Stimulated activated naive CD8-positive, alpha-beta T cell treated with anti-CD3 and anti-CD28 coated beads, Interleukin-15, amount 100 ng/mL, for 72 hours (primary cell): ENCODE data around the gene SELENOH.

Experiments used
- ATAC-seq: fragments of 150-1000 bp; cut with Tn5 transposase; 2 replicates; pipeline ENCODE4 v1.10.0; 2021; ENCODE audit warnings: mild to moderate bottlenecking, moderate library complexity
- DNase-seq, 2 donors: peaks; one replicate each; pipeline ENCODE4 v3.0.0; 2021 to 2022
- H3K27ac Mint-ChIP-seq, 2 donors: one replicate each; pipeline ENCODE4 v1.8.0; 2022; ENCODE audit warnings: mild to moderate bottlenecking in 2 of 2, mixed read lengths in 2 of 2, moderate library complexity in 2 of 2
- H3K27me3 Mint-ChIP-seq: one replicate; pipeline ENCODE4 v1.8.0; 2022; ENCODE audit warnings: mixed read lengths
- H3K4me1 Mint-ChIP-seq: one replicate; pipeline ENCODE4 v1.8.0; 2022; ENCODE audit warnings: mild to moderate bottlenecking, mixed read lengths
- H3K4me3 Mint-ChIP-seq, 2 donors: one replicate each; pipeline ENCODE4 v1.8.0; 2022; ENCODE audit warnings: mild to moderate bottlenecking in 2 of 2, mixed read lengths in 2 of 2, moderate library complexity in 1 of 2
- H3K9me3 Mint-ChIP-seq, 2 donors: one replicate each; pipeline ENCODE4 v1.8.0; 2022; ENCODE audit warnings: mixed read lengths in 2 of 2

The SELENOH gene

DNA sequence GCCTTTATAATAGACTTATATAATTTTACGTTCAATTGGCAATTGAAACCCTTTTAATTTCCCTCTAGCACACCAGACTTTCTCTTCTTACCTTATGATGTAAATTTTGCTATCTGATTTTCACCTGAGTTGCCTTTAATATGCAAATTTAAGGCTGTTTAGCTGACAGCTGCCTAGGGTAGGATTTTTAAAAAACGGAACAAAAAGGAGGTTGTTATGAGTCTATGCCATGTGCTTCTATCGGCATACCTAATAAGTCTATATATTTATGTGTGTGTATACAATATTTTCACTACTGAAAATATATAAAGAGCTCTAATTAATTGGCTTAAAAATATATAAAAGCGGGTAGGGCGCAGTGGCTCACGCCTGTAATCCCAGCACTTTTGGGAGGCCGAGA is 11.8 kb upstream of the SELENOH start:
- no peaks in the 10 kb centered on the region for H3K9me3 Mint-ChIP-seq
- ATAC-seq (no peak), DNase-seq (no peak)
- peaks cover 24% of the 10 kb centered on the region for H3K4me1 Mint-ChIP-seq
- no peaks in the 10 kb centered on the region for H3K27me3 Mint-ChIP-seq
- H3K4me3 Mint-ChIP-seq = no peak overlapping the region
- H3K27ac Mint-ChIP-seq = peak overlapping the region in 1 of 2 donors; percentile 56

DNA sequence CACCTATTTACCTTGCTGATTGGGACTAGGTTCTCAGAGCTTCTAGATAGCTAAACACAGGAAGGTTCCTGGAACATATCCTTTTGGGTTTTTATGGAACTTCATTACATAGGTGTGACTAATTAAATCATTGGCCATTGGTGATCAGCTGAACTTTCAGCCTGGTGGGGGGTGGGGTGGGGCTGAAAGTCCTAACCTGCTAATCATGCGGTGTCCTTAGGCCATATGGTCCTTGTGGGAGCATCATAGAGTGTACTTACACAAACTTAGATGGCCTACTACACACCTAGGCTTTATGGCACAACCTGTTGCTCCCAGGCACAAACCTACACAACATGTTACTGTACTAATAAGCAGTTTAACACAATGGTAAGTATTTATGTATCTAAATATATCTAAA is 8.6 kb upstream of the SELENOH start:
- H3K9me3 Mint-ChIP-seq = no peaks in the 10 kb centered on the region
- H3K4me3 Mint-ChIP-seq = no peak overlapping the region
- no peak overlapping the region for H3K27ac Mint-ChIP-seq
- no peak for DNase-seq
- ATAC-seq = no peak
- peaks cover 31% of the 10 kb centered on the region for H3K4me1 Mint-ChIP-seq
- no peaks in the 10 kb centered on the region for H3K27me3 Mint-ChIP-seq

DNA sequence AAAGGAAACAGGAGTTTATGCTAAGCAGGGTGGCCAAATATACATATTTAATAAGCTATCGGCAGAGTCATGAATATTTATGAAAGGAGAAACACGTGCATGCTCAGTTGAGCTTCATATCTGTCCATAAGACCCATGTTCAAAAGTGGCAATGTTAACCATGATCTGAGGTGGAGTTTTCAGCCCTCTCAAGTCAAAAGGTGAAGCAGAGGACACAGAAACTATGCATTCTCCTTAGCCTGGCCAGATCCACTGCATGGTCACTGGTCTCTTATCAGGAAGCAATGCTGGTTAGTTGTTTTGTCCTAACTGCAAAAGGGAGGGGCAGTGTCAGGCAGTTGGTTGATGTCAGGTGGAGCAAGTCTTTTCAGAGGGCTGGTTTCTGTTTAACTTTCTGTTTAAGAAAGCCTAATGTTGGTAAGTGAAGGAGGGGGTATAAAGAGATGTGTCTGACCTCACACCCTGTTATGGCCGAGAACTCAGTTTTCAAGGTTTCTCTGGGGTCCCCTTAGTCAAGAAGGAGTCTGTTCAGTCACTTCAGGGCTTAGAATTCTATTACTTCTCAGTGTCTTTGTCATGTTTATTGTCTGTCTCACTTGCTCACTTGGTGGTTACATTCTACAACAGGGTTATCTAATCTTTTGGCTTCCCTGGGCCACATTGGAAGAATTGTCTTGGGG is 5.5 kb upstream of the SELENOH start:
- no peak for DNase-seq
- Mint-ChIP-seq H3K4me1 (peaks cover 27% of the 10 kb centered on the region), H3K27ac (peak overlapping the region; percentile 81 to 84), H3K4me3 (no peak overlapping the region), H3K27me3 (no peaks in the 10 kb centered on the region), H3K9me3 (no peaks in the 10 kb centered on the region)
- no peak for ATAC-seq

DNA sequence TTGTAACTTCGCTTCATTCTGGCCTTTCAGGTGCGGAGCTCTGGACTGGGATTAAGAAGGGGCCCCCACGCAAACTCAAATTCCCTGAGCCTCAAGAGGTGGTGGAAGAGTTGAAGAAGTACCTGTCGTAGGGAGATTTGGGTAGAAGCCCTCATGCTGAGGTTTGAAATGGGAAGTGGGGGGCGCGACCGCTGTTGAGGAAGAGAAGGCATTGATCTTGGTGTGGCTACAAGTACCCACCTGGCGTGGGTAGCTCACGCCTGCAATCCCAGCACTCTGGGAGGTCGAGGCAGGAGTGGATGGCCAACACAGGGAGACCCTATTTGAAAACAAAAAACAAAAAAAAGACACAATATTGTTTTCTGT is 779 bp downstream of the SELENOH start:
- Mint-ChIP-seq H3K27ac (peak overlapping the region; percentile 98 to 99), H3K4me3 (peak overlapping the region; percentile 96 to 100), H3K27me3 (no peaks in the 10 kb centered on the region), H3K4me1 (peaks cover 64% of the 10 kb centered on the region), H3K9me3 (no peaks in the 10 kb centered on the region)
- peak; percentile 5 to 22 for DNase-seq
- no peak for ATAC-seq

DNA sequence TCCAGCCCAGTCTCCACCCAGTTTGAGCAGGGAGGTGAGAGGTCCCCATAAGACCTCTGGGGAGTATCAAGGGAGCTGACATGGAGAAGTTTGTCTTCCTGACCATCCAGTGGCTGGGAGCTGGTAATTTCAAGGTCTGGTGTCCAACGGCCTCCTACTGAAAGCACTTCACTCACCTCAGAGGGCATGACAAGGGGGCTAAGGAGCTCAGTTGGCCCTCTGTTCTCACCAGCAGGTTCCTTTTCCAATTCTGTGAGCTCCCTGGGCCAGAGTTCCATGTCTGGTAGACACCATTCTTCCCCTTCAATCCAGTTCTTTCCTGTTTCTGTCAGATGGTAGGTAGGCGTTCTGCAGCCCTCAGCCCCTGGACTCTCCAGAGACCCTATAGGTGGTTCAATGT is 3.1 kb downstream of the SELENOH start:
- no peaks in the 10 kb centered on the region for H3K9me3 Mint-ChIP-seq
- H3K27me3 Mint-ChIP-seq = no peaks in the 10 kb centered on the region
- DNase-seq (no peak), ATAC-seq (no peak)
- peaks cover 76% of the 10 kb centered on the region for H3K4me1 Mint-ChIP-seq
- peak overlapping the region in 1 of 2 donors; percentile 83 for H3K27ac Mint-ChIP-seq
- peak overlapping the region in 1 of 2 donors; percentile 26 for H3K4me3 Mint-ChIP-seq

DNA sequence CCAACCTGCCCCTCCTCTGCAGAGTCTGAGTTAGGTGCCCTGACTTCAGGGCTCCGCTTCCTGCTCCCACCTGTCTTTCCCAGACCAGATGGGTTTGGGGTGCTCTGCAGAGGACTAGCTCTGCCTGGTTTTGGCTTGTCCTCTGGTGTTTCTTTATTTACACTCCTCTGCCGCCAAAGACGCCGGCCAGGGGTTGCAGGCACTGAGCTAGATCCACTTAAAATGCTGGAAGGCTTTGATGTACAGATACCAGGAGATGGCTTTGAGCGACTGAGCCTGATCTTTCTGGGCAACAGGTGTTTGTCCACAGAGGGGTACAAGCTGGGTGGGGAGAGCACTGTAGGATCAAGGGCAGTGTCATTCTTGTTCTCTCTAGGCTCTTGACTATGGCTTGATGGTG is 3.9 kb downstream of the SELENOH start:
- Mint-ChIP-seq H3K27me3 (no peaks in the 10 kb centered on the region), H3K4me1 (peaks cover 72% of the 10 kb centered on the region), H3K4me3 (no peak overlapping the region), H3K9me3 (no peaks in the 10 kb centered on the region), H3K27ac (peak overlapping the region; percentile 57 to 65)
- no peak for DNase-seq
- ATAC-seq = no peak

DNA sequence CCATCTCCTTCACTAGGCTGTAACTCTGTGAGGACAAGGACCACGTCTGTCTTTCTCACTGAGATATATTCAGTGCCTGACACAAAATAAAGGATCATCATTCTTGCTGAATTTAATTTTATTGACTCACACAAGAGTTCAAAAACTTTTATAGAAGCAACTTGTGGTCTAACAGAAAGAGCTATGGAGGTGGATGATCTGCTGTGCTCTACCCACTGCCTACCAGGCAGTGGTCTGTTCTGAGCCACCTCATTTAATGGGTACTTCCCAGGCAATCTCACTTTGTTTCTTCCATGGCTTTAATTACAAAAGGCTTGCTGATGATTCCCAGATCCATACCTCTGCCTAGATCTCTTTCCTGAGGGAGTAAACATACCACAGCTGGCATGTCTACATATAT is 5.6 kb downstream of the SELENOH start:
- peaks cover 61% of the 10 kb centered on the region for H3K4me1 Mint-ChIP-seq
- ATAC-seq (peak; percentile 38), DNase-seq (no peak)
- H3K9me3 Mint-ChIP-seq = no peaks in the 10 kb centered on the region
- H3K27ac Mint-ChIP-seq = peak overlapping the region; percentile 65 to 87
- no peak overlapping the region for H3K4me3 Mint-ChIP-seq
- H3K27me3 Mint-ChIP-seq = no peaks in the 10 kb centered on the region

DNA sequence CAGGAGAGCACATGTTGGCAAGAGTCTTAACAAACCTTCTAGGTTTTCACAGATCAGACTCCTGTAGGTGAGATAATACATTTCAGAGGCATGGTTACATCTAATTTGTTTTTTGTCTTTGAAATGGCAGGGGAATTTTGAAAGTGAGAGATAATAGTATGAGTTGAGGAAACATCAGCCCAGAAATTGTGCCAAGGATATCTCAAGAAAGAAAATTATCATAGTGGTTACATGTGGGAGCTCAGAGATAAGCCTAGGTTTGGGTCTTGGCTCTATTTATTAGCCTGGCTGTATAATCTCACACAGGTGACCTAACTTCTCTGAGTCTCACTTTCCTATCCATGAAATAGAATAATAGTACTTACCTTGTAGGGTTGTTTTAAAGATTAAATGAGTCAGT is 9.9 kb downstream of the SELENOH start:
- Mint-ChIP-seq H3K4me3 (no peak overlapping the region), H3K27ac (no peak overlapping the region), H3K9me3 (no peaks in the 10 kb centered on the region), H3K27me3 (no peaks in the 10 kb centered on the region), H3K4me1 (peaks cover 25% of the 10 kb centered on the region)
- ATAC-seq = no peak
- no peak for DNase-seq

DNA sequence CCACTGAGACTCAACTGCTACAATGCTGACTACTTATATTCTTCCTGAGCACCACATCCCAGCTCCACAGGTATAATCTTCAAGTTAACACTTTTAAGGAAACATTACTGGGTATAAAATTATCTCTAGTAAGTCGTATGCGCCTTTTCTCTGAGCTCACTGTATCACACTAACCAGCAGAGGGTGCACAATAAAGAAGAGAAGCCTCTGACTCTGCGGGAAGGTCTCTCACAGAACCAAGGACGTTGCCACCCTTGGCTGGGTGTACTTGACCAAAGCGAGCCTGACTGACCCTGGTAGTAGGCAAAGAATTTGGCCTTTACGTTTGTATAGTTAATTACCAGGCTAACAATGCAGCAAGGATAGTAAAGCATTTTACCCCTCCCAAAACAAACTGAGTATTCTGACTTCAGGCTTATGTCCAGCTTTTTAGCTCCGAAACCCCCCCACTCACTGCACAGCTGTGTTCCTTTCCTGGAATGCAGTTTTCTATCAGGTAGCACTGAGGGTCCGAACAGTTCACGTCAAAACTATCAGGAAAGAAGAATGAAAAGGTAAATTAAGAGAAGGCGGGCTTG is 10.5 kb downstream of the SELENOH start, which contains the start of gene BTBD18:
Gene BTBD18 (minus strand): TSS at position 144 of the 578 bp plus-strand sequence. CDS start 631 bp downstream, outside the sequence.
- DNase-seq (no peak), ATAC-seq (peak; percentile 45)
- Mint-ChIP-seq H3K4me3 (no peak within 1 kb of the TSS), H3K27ac (no peak within 1 kb of the TSS), H3K9me3 (no peaks in the 10 kb centered on the region), H3K4me1 (peaks cover 19% of the 10 kb centered on the region), H3K27me3 (no peaks in the 10 kb centered on the region)

DNA sequence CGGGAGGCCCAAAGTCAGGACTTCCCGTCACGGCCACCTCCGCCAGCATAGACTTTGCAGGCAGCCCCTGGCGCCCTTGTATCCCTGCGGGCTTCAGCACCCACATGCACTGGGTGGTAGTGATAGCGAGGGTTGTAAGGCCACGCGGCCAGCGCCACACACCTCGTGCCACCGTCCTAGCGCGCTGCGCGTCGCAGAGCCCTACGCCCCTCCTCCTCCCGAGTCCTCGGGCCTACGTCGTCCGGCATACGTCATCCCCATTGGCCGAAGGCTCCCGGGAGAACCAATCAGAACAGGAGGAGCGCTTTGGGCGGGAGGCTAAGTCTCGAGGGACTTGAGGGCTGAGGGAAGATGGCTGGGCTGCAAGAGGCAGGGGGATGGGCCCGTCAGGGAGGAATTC is 11.7 kb downstream of the SELENOH start:
- DNase-seq (no peak), ATAC-seq (peak; percentile 57)
- H3K4me3 Mint-ChIP-seq = no peak overlapping the region
- H3K9me3 Mint-ChIP-seq = no peaks in the 10 kb centered on the region
- H3K4me1 Mint-ChIP-seq = peaks cover 10% of the 10 kb centered on the region
- H3K27me3 Mint-ChIP-seq = no peaks in the 10 kb centered on the region
- H3K27ac Mint-ChIP-seq = no peak overlapping the region

DNA sequence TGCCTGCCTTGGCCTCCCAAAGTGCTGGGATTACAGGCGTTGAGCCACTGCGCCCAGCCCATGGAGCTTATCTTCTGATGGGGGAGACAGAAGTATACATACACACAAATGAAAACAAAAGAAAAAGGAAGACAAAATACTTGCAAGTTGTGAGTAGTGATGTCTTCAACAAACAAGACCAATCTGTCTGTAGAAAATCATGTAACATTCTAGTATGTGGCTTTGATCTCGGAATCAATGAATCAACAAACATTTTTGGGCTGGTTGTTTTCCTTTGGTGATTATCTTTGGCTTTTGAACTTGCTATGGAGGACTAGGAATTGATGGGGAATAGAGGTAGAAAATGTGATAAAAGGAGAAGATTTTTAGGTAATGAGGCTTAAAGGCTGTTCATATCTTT is 16.9 kb downstream of the SELENOH start:
- peaks cover 10% of the 10 kb centered on the region for H3K4me1 Mint-ChIP-seq
- no peaks in the 10 kb centered on the region for H3K27me3 Mint-ChIP-seq
- no peak overlapping the region for H3K27ac Mint-ChIP-seq
- no peak for ATAC-seq
- no peak overlapping the region for H3K4me3 Mint-ChIP-seq
- no peak for DNase-seq
- no peaks in the 10 kb centered on the region for H3K9me3 Mint-ChIP-seq

DNA sequence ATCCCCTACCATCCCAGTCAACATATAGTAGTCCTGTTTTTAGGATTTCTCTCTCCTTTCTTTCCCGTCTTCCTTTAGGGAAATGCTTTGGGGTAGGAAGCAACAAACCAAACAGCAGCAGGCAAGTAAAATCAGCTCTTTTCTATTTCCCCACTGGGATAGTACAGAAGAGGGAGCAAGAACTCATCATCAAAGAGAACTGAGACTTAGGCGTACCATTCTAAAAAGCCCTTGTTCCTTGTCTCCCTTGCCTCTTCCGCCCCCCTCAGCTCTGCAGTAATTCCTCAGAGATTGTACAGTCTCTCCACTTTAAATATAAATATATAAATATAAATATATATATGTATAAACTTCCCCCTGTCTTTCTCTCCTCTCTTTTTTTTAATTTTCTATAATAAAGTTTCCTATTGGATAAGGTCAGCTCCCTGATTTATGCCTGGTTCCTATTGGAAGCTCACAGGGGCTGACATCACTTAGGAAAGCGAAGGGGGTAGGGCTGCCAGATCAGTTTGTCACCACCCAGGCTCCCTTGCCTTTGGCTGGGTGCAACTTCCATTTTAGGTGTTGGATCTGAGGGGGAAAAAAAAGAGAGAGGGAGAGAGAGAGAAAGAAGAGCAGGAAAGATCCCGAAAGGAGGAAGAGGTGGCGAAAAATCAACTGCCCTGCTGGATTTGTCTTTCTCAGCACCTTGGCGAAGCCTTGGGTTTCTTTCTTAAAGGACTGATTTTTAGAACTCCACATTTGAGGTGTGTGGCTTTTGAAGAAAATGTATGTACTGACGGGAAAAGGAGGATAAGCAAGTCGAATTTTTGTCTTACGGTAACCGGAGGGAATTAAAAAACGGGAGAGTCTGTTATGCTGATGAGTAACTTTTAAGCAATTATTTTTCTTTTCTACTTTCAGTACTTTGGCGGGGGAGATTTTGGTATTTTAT is 20.3 kb downstream of the SELENOH start, which contains the start of gene CTNND1:
Gene CTNND1 (plus strand): TSS at position 502 of the 934 bp plus-strand sequence. CDS start 29,677 bp downstream, outside the sequence.
- Mint-ChIP-seq H3K27ac (peak within 1 kb of the TSS; percentile 73 to 90), H3K4me1 (peaks cover 31% of the 10 kb centered on the region), H3K4me3 (peak within 1 kb of the TSS; percentile 82 to 93), H3K27me3 (no peaks in the 10 kb centered on the region), H3K9me3 (no peaks in the 10 kb centered on the region)
- DNase-seq (no peak), ATAC-seq (peak; percentile 53)

DNA sequence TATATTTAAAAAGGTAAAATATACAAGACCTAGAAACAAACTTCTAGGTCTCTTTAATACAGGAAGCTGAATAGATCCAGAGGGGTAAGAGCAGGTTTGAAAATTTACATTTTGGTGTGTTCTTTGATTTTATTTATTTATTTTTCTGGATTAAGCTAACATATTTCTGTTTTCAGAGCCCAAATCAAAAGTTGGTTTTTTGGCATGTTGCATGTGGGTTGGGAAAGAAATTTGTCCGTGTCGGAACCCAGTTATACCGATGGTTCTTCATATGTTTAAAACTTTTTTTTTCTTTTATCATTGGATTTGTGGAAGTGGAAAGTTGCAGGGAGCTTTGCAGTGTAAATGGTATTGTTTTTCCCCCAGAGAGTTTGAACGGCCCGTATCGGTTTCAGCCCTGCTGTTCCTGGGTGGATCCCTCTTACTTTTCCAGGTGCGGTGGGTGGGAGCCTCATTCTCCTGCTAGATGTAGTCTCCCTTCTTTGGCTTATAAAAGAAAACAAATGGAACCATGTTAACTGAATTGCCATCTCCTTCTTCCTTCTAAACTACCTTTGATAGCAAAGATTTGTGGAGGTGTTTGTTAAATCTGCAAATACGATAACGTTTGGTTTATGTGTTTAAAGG is 21.1 kb downstream of the SELENOH start:
- Mint-ChIP-seq H3K27me3 (no peaks in the 10 kb centered on the region), H3K4me3 (peak overlapping the region; percentile 82 to 93), H3K4me1 (peaks cover 31% of the 10 kb centered on the region), H3K27ac (peak overlapping the region; percentile 55 to 90), H3K9me3 (no peaks in the 10 kb centered on the region)
- ATAC-seq (no peak), DNase-seq (no peak)

DNA sequence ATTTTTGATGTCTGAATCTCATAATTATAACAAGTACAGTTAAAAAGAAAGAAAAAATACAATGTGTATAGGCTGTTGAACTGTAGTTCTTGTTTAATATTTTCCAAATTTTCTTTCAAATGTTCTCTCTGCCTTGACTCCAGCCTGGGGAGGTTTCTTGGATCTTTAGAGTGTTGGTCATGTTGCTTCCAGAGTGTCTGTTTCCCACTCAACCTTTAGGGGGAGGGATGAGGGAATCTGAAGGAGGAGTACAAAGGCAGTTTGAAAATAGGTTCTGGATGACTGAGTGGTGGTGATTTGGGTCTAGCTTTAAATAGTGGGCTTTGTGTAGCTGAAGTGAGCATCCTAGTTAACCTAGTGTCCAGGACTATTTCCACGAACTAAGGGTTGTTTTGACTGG is 22.3 kb downstream of the SELENOH start:
- Mint-ChIP-seq H3K4me1 (peaks cover 31% of the 10 kb centered on the region), H3K4me3 (peak overlapping the region in 1 of 2 donors; percentile 31), H3K9me3 (no peaks in the 10 kb centered on the region), H3K27me3 (no peaks in the 10 kb centered on the region), H3K27ac (no peak overlapping the region)
- no peak for ATAC-seq
- no peak for DNase-seq

DNA sequence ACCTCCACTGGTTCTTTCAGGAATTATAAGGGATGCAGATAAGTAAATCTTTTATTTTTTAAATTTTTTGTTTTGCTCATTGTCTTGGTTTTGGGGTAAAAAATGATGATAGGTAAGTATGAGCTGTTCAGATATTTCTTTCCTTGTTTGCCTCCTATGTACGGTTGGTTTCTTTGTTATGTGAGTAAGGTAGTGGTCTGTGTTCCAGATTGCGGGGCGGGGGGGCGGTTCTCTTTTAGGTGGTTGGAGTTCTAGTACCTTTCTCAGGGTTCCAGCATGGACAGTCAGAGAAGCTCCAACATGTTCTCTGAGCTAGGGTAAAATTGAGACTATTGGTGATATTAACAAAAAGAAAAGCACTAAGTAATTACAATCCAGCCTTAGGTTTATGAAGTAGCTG is 22.7 kb downstream of the SELENOH start:
- no peak for ATAC-seq
- H3K9me3 Mint-ChIP-seq = no peaks in the 10 kb centered on the region
- DNase-seq = no peak
- no peak overlapping the region for H3K4me3 Mint-ChIP-seq
- H3K4me1 Mint-ChIP-seq = peaks cover 31% of the 10 kb centered on the region
- no peak overlapping the region for H3K27ac Mint-ChIP-seq
- H3K27me3 Mint-ChIP-seq = no peaks in the 10 kb centered on the region
